Measurements from ENCODE around the gene GALR2. TPM values are rescaled to one million over a fixed set of nuclear protein-coding genes. Genes with fewer than 3 reads are reported as not detected.

Gene GALR2
- total RNA-seq, 2 donors from 2014 or later = 0.19 to 0.49 TPM

GRCh38 chr17:76088041-76088867 lies 13.7 kb downstream of the GALR2 start:
- no peak overlapping the region for H3K4me3 ChIP-seq
- H3K9me3 ChIP-seq = no peaks in the 10 kb centered on the region
- no peaks in the 10 kb centered on the region for H3K27me3 ChIP-seq
- intact Hi-C loops (cut with DNase I) = no loop called here
- peaks cover 21% of the 10 kb centered on the region for H3K36me3 ChIP-seq
- H3K27ac ChIP-seq = no peak overlapping the region
- no peak for TF ChIP-seq CTCF (IDR thresholded peaks at IDR 0.05)
- DNase-seq = no peak
- no peaks in the 10 kb centered on the region for H3K4me1 ChIP-seq
- no peak overlapping the region for H3K9ac ChIP-seq (ENCODE audit: low read depth in 2 of 2, low read length in 2 of 2)

GRCh38 chr17:76088868-76089576 lies 14.4 kb downstream of the GALR2 start:
- H3K27ac ChIP-seq = no peak overlapping the region
- TF ChIP-seq CTCF (IDR thresholded peaks at IDR 0.05) = no peak
- H3K4me3 ChIP-seq = no peak overlapping the region
- H3K9ac ChIP-seq (ENCODE audit: low read depth in 2 of 2, low read length in 2 of 2) = no peak overlapping the region
- H3K27me3 ChIP-seq = no peaks in the 10 kb centered on the region
- H3K9me3 ChIP-seq = no peaks in the 10 kb centered on the region
- DNase-seq = no peak
- H3K36me3 ChIP-seq = peaks cover 28% of the 10 kb centered on the region
- intact Hi-C loops (cut with DNase I) = no loop called here
- no peaks in the 10 kb centered on the region for H3K4me1 ChIP-seq

- DNase-seq = no peak
- TF ChIP-seq CTCF (IDR thresholded peaks at IDR 0.05) = no peak
- Histone ChIP-seq H3K36me3 (peaks cover 34% of the 10 kb centered on the region), H3K9me3 (no peaks in the 10 kb centered on the region), H3K9ac (ENCODE audit: low read depth in 2 of 2, low read length in 2 of 2) (no peak overlapping the region), H3K4me1 (no peaks in the 10 kb centered on the region), H3K4me3 (no peak overlapping the region), H3K27ac (no peak overlapping the region), H3K27me3 (no peaks in the 10 kb centered on the region)
- intact Hi-C loops (cut with DNase I) = no loop called here
These were observed 15.3 kb downstream of the GALR2 start for GRCh38 chr17:76089680-76090516.

- Histone ChIP-seq H3K9me3 (no peaks in the 10 kb centered on the region), H3K36me3 (peaks cover 27% of the 10 kb centered on the region), H3K4me3 (no peak overlapping the region), H3K27me3 (no peaks in the 10 kb centered on the region), H3K4me1 (no peaks in the 10 kb centered on the region), H3K9ac (ENCODE audit: low read depth in 2 of 2, low read length in 2 of 2) (no peak overlapping the region), H3K27ac (no peak overlapping the region)
- no peak for TF ChIP-seq CTCF (IDR thresholded peaks at IDR 0.05)
- intact Hi-C loops (cut with DNase I) = no loop called here
- peak; percentile 14 for DNase-seq
These were observed 16.0 kb downstream of the GALR2 start for GRCh38 chr17:76090517-76091129.

Measured in colonic mucosa (tissue), 4 donors.